Measurements from ENCODE around the gene ARMC2. TPM values are rescaled to one million over a fixed set of nuclear protein-coding genes. Genes with fewer than 3 reads are reported as not detected.
A peak's percentile ranks its signal among the peaks of the same experiment; 100 is the strongest.
"Not testable (repeated sequence)": the region's sequence is repeated elsewhere in the genome, so short reads cannot be mapped to it uniquely, and the experiment has no call there.

ARMC2 gene
- total RNA-seq, 1 experiment from 2014 or later, result 4.0 TPM

DNA sequence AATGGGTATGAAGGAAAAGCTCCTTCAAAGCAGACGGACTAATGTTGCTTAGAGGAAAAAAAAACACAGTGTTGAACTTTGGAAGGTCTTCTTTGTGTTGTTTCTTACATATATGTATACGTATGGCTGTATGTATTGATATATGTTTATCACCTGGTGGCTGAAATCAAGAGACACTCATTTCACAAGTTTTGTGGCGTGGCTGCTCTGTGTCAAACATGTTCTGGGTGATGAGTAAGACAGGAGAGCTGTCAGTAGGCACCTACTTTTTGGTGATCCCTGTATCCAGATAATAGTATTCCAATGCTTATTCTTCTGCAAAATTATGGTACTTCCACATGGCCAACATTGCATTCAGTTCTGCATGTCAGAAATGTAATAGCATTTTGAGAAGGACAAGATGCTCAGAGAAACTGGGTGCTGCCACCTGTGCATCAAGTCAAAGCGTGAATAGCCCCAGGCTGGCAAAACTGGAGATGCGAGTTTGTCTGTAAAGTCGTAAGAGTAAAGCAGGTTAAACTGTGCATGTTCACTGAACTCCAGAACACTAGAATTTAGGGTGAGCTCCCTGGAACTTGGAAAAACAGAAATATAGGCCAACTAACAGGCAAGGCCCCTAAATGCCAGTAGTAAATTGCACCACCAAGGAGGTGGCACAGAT lies 67.9 kb downstream of the ARMC2 start:
- DNase-seq (ENCODE audit: low read depth), result no peak

DNA sequence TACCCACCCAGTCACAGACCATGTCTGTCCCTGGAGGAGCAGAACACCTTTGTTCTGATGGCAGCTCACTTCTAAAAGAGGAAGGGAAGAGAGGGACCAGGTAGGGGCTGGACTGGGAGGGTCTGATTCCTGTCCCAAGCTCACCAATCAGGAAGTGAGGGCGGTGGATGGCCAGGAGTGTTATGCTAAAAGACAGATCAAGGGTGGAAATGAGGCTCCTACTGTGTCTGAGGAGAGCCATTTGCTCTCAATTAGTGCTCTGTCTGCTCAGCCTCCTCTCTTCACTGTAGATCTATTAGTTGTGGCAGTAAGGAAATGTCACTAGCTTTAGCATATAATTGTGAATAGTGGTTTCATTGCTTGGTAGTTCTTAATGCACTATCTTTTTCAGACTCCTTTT lies 72.5 kb downstream of the ARMC2 start:
- no peak for DNase-seq (ENCODE audit: low read depth)

DNA sequence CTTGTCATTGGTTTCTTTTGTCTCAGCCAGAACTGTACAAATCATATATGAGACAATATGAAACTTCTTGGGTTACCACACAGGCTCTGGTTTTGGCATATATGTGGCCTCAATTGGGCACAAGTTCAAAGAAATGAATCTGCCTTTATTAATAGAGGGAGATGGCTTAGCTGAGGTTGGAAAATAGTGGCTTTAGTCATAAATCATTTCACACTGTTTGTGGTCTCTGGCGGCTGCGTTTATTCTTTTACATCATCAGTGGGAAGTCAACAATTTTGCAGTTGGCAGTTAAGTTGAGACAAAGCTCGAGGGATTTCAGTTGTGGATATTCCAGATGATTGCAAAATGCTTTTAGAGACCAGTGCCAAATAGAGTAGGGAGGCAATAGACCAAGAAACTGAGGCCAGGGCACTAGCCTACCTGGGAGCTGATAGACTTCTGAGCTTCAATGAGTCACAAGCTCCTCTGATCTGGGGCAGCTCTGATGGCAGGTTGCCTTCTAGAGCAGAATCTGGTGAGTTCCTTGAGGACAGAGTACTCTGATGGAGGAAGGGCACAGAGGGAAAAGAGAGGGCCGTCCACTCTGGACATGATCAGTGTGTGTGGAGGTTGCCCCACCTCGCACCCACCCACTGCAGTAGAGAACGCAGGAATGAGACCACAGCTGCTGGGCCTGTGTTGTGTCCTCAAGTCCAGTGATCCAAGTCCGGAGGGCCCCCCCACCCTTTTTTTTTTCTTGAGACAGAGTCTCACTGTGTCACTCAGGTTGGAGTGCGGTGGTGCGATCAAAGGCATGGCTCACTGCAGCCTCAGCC lies 73.5 kb downstream of the ARMC2 start:
- DNase-seq (ENCODE audit: low read depth), result no peak

DNA sequence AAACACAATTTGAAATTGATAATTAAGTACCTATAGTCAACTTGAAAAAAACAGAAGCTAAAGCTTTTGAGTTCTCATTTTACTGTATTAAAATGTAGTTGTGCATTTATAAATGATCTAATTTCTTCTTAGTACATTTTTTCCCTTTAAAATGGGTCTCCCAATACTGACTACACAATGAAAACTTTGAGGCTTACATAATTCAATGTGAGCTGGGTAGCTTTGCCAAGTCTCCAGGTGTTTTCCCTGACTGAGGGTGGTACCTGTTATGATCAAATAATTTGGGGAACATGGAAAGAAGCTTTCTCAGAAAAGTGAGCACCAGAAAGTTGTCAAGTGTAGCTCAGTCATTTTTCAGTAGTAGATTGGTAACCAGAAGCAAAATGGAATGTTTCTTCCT lies 74.3 kb downstream of the ARMC2 start:
- no peak for DNase-seq (ENCODE audit: low read depth)

DNA sequence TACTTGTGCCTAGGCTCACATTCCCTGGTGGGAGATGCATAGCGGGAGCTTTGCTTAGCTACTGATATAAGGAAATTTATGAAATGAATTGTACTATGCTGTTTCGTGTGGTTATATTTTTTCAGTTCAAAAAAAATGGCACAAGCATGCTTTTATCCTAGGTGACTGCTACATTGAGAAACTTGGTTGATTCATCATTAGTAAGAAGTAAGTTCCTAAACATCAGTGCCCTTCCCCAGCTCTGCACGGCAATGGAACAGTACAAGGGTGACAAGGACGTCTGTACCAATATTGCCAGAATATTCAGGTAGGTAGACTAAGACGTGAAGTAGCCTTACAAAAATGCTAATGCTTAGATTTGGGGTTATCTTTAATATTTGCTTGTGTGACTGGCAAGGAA lies 79.7 kb downstream of the ARMC2 start:
- no peak for DNase-seq (ENCODE audit: low read depth)

DNA sequence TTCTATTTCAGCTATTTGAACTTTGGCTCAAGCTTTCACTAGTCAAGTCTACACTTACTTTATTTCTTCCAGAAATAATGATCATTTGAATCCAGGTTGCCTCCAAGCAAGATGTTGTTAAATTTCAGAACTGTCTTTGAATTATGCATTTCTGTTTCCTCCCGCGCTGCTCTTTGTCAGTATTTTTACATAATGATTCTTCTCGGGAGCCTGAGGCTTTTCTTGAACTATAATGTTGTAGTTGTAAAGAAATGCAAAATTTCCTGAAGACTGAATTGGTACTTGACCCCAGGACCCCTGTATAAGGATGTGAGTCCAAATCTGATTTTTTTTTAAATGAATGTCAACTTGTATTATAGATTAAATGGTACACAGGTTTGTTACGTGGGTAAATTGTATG lies 80.4 kb downstream of the ARMC2 start:
- DNase-seq (ENCODE audit: low read depth), result no peak

DNA sequence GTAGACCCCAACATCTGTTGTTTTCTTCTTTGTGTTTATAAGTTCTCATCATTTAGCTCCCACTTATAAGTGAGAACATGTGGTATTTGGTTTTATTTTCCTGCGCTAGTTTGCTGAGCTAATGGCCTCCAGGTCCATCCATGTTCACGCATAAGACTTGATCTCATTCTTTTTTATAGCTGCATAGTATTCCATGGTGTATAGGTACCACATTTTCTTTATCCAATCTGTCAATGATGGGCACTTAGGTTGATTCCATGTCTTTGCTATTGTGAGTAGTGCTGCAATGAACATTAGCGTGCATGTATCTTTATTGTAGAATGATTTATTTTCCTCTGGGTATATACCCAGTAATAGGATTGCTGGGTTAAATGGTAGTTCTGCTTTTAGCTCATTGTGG lies 82.9 kb downstream of the ARMC2 start:
- not testable (repeated sequence) for DNase-seq (ENCODE audit: low read depth)

DNA sequence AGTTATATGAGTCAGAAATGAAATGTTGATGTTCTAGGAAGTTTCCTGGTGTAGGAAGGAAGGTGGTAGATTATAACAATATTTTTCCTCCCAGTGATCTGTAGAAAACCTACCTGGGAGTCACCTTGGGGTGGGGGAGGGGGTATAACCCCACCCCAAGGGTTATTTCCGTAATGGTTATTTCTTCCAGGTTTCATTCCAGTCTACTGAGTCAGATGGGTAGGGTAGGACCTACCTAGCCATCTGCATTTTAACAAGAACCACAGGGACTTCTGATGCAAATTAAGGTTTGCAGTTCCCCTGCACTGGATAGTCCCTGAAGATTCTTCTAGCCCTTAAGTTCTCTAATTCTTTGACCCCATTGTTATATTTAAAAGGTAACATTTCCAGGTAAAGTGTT lies 88.9 kb downstream of the ARMC2 start:
- DNase-seq (ENCODE audit: low read depth), result no peak

DNA sequence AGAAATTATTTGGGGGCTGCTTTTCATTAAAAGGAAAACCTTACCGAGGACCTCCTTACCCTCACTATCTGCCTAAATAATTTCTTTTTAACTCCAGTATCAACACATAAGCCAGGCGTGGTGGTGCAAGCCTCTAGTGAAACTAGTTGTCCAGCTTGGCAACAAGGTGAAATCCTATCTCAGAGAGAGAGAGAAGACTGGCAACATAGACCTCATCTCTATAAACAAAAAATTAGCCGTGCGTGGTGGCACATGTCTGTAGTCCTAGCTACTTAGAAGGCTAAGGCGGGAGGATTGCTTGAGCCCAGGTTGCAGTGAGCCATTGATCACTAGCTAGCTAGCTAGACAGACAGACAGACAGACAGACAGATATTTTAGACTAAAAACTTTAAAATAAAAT lies 92.5 kb downstream of the ARMC2 start:
- no peak for DNase-seq (ENCODE audit: low read depth)

DNA sequence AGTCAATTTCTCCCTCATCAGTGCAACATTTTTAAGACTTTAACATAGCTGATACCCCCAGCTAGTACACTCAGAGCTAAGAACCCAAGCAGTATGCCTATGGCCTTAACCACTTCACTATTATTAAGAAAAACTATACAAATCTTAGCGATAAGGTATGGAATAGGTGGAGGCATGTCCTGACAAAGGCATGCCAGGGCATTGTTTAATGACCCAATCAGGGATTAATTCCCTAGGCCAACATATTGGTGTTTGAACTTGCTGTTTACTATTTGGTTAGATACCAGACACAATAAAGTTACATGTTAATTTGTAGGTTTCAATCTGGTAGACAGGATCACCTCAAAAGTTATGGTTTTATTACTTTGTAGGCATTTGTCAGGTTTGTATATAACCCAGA lies 93.1 kb downstream of the ARMC2 start:
- no peak for DNase-seq (ENCODE audit: low read depth)

DNA sequence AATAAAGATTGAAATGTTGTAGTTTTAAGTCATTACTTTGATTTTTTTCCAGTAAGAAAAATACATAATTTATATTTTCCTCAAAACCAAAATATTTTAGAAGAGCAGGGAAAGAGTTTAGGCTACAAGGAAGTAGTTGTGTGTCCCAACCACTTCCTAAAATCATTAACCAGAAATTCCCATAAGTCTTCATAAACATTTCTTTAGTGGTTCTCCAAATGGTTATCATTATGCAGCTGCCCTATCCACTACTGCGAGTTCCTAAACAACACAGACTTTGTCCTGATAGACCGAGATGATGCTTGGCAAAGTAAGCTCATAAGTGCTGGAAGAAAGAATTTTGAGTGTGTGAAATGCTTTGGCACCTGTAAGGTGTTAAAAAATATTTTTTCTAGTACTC lies 93.6 kb downstream of the ARMC2 start:
- no peak for DNase-seq (ENCODE audit: low read depth)

DNA sequence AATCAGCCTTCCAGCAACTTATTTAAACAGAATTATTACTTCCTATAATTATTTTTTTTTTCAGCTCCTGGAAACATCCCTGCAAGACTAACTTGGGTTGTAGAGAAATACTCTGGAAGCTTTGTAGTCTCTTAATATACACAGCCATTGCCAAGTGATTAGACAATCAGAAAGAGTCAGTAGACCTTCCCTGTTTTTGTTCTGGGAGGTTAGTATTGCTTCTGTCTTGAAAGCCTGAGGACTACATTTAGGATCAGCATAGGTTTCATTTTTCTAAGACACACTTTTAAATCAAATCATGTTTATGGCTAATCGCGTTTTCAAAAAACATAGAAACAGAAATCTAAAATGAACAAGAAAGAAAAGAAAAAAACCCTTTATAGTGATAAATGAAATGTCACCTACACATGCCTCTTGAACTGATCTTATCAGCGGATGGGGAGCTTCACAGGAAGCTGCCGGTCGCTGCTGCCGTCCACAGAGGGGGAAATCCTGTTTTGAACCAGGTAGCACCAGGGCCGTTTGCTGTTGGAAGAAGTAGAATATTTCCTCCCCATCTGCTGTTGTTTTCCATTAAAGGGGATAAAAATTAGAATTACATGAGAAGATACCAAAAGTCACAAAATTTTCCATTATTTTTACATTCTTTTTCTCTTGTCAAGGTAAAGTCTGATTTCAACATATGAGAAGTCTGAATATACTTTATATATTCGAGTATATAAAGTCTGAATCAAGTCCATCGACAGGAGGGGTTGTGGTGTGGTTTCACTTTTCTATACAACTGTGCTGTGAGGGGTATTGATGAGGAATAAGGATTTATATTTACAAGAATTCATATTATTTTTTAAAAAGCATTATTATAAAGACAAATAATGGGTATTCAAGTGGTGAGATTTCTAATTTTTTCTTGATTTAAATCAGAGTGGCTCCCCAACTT lies 94.6 kb downstream of the ARMC2 start:
- DNase-seq (ENCODE audit: low read depth), result no peak

DNA sequence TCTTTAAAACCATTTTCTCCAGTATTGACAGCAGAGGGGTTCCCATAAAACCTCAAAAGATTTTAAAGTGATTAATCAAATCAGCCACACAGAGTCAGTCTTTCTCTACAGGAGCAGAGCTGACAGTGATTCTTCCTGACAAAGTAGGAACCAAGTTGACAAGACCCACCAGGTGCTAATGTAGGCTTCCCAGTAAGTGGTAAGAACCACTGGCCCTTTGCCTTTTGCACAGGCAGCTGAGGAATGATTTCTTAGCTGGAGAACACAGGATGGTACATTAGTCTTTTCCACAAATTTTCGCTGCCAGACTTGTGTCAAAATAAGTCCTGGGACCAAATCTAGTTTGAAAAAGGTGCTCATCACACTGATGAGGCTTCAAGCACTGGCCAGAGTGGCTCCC lies 95.8 kb downstream of the ARMC2 start:
- DNase-seq (ENCODE audit: low read depth), result no peak

DNA sequence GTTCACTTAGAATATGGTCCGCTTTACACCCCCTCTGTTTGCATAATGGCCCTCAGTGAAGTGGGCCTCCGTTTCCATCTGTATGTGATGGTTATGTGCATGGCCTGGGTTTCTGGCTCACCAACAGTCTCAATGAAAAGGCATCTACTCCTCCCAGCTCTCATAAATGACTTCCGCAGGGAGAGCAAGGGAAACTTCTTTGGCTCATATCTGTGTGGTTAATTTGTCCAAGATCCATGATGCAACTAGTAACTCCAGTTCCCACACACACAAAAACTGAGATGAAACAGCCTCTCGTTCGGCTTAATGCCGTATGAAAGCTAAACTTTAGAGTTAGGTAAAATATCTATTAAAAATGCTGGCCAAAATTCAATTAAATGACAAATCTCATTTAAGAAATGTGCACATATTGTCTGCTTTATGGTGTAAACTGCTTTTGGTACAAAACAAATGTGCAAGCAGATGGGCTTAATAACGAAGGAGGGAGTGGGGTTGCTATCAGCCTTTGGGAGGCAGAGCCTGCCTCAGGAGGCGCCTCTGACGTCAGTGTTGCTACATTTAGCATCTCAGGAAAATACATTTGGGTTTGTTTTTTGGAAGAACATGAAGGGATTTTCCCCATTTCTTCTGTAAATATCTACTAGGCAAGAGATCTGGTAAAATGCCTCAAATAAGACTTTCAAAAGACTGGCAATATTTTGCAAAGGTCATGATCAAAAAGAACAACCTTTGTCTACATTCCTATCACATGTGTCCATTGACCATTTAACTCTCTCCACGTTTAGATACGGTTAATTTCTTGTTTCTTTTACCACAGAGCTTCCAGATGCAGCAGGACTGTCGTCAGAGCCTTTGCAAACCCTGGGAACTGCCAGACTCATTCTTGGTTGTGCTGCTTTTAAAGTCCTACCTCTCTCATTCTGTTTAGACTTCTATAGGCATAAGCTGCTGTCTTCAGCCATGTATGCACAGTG lies 96.8 kb downstream of the ARMC2 start:
- DNase-seq (ENCODE audit: low read depth), result peak; percentile 48

DNA sequence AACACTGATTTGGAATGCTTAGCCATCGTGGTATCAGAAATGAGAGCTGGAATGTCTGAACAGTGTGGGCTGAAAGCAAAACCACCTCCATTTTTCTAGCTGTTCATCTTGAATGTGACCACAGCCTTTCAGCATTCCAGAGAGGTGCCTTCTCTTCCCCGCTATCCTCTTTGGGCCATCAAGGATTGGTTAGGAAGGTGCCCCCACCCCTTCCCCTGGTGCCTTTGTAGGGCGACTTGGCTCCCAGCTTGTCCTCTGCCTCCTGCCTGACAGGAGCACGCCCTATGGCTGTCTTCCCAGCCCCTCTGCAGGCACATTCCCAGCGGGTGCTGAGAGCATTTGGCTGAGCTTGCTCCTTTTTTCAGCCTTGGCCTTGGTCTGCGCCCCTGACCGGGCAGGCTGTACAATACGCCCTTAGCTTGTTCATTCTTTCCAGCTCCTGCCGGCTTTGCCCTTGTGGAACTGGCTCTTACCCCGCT lies 97.5 kb downstream of the ARMC2 start:
- no peak for DNase-seq (ENCODE audit: low read depth)

DNA sequence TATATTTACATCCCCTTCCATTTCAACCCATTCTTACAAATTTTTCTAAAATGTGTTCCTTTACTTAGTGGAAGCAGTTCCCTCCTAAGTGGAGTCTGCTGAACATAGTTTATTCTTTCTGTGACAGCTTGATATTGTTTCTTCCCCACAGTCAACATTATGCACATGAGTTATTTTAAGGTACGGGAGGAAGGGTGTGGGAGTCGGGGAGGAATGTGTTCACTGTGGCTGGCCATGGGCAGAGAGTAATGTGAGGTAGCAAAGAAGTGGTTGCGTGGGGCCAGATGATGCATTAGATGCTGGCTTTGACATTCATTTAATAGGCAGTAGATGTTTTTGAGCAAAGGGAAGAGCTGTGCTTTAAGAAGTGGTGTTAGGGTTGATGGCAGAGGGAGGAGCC lies 98.5 kb downstream of the ARMC2 start:
- DNase-seq (ENCODE audit: low read depth), result no peak

DNA sequence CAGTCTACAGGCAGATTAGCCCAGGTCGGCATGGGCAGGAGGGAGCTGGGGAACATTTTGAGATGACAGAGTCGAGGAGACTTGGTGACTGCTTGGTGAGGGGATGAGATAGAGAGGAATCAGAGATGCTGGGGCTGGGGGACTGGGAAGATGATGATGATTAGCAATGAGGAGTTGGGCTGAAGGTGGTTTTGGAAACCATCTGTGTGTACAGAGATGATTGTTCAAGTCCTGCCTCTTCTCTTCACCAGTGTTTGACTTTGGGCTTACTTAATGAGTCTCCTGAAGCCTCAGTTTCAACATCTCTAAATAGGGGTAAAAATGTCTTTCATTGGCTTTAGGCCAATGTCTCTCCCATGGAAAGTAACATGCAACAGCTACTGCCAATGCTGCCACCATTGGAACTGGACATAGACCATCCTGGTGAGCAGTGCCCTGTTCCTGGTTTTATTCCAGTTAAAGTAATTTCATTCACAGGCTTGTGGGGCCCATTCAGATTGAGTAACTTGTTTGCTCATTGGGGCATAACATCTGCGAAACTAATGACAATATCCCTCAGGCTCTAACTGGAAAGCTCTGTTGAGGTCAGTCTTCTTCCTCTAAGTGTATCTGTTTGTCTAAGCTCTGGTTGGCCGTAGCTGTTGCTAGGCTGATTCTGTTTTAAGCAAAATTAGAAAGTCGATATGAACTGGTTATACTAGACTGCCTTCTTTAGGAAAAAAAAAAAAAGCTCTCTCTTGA lies 99.1 kb downstream of the ARMC2 start:
- DNase-seq (ENCODE audit: low read depth), result no peak

DNA sequence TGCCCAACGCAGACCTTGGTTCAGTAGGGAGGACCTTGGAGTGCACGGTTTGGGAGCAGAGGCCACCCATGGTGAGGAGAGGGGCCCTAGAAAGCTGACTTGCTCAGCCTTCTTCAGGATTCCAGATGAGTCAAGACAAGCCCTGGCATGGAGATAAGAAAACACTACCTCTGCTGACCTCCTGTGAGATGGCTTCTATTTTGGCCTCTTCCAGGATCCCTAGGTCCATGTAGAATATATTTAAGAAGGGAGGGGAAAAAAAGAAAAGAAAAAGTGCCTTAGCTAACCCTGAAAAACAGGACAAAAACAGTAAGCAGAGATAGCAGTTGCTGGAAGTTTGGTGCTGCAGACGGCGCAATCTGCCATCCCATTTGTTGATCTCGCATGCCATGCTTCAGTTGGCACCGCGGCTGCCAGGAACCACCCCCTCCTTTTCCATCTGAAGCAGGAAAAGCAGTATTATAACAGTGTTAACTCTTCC lies 100.0 kb downstream of the ARMC2 start:
- DNase-seq (ENCODE audit: low read depth), result no peak

DNA sequence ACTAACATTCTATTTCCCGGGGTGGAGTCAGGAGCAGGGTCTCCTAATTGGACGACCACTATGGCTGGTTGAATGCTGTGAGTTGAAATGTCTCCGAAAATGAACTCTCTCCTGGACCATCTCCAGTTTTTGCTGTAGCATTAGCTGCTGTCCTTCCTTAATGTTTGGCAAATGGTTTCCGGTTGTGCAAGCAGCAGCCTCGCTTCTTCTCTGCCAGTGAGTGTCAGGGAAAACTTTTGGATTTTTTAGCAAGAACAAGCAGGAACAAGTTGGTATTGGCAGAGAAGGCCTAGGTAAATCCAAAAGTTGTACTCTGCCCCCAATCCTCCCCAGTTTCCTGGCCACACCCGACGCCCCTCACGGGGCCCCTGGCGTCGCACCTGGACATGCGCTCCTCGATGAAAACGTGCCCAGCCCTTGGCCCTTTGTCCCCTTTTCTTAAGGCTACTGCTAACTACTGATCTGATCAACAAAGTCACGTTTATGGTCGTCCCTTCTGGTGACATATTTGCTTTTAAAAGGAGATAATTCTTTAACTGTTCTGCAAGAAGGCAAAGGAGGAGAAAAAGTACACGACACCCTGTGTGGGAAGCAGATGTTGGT lies 103.2 kb downstream of the ARMC2 start:
- no peak for DNase-seq (ENCODE audit: low read depth)
